PC-9 (cell line): ENCODE results near the gene KLHL4.
"Not testable (repeated sequence)": the region's sequence is repeated elsewhere in the genome, so short reads cannot be mapped to it uniquely, and the experiment has no call there.

Source experiments
- CTCF ChIP-seq: fragments of 200-600 bp; sonication (generic); conservative IDR thresholded peaks from 2 replicates; pipeline ENCODE4 v1.6.1; 2017; ENCODE audit warnings: mixed run types, antibody characterized with exemption, mild to moderate bottlenecking, moderate library complexity
- EZH2 ChIP-seq: fragments of 200-600 bp; sonication (generic); IDR thresholded peaks from 2 replicates; pipeline ENCODE4 v1.8.0; 2017; ENCODE audit warnings: antibody characterized with exemption, low read depth

- not testable (repeated sequence) for TF ChIP-seq CTCF, EZH2
Measured at GRCh38 chrX:87641439-87641838, 123.8 kb downstream of the KLHL4 start.
